Mucosa of descending colon (tissue), 3 donors: ENCODE measurements around the gene CWC22. TPM values are rescaled to one million over a fixed set of nuclear protein-coding genes. Genes with fewer than 3 reads are reported as not detected.
"Not testable (repeated sequence)": the region's sequence is repeated elsewhere in the genome, so short reads cannot be mapped to it uniquely, and the experiment has no call there.

Experiments
- ATAC-seq: fragments of 200-7000 bp; cut with Tn5 transposase; one replicate; pipeline ENCODE4 v1.9.1; 2020; ENCODE audit warnings: mild to moderate bottlenecking, moderate library complexity
- DNase-seq, 3 donors: peaks; one replicate each; pipeline ENCODE4 v3.0.0-alpha.2; 2020
- H3K36me3 ChIP-seq: fragments of 200-600 bp; one replicate; pipeline ENCODE4 v1.8.0; 2021; ENCODE audit warnings: low read depth, mild to moderate bottlenecking
- H3K4me1 ChIP-seq: fragments of 200-600 bp; one replicate; pipeline ENCODE4 v1.8.0; 2021; ENCODE audit warnings: low read depth, mild to moderate bottlenecking
- H3K4me3 ChIP-seq: fragments of 200-600 bp; one replicate; pipeline ENCODE4 v1.8.0; 2021; ENCODE audit warnings: mild to moderate bottlenecking
- H3K9me3 ChIP-seq: fragments of 200-600 bp; one replicate; pipeline ENCODE4 v1.8.0; 2021; ENCODE audit warnings: mild to moderate bottlenecking
- CTCF ChIP-seq: fragments of 200-600 bp; IDR thresholded peaks from one replicate; pipeline ENCODE4 v1.8.0; 2022; ENCODE audit warnings: antibody characterized with exemption, mild to moderate bottlenecking
- intact Hi-C, 2 donors: fragments of 100-400 bp; cut with DNase I in 1 of 2; cut with micrococcal nuclease in 1 of 2; formaldehyde crosslinking; loops; one replicate each; pipeline versions ENCODE4 v1.11.0 to v1.11.1; 2022; cut with DNase I, micrococcal nuclease
- total RNA-seq, 3 donors: library from RNA; stranded (reverse); fragmentation: NEBNext Ultra II Directional in 2 of 3; extraction: Animal tissue kit (Norgen Biotek cat#: 25700) in 2 of 3; gene quantifications; one replicate each; pipeline versions ENCODE4 v1.2.1 to v1.2.4, GENCODE V29; 2021 to 2023
- donor health status: DM: no; HTN: no; CAD: no; lungs with moderate emphysema.
- donor health status: DM: no; HTN: no; CAD: no.
- donor health status: DM: no; HTN: yes; CAD: no.

The CWC22 gene
- total RNA-seq, 3 donors from 2014 or later = 13.2 to 24.7 (median 14.0) TPM

GRCh38 chr2:179981085-179981484 is 26.0 kb downstream of the CWC22 start:
- Histone ChIP-seq H3K4me1 (no peaks in the 10 kb centered on the region), H3K4me3 (no peak overlapping the region), H3K36me3 (no peaks in the 10 kb centered on the region), H3K9me3 (no peaks in the 10 kb centered on the region)
- intact Hi-C loops = no loop called here
- ATAC-seq (no peak), DNase-seq (no peak)
- no peak for TF ChIP-seq CTCF

- no peaks in the 10 kb centered on the region for H3K4me1 ChIP-seq
- no peak overlapping the region for H3K4me3 ChIP-seq
- intact Hi-C loops = no loop called here
- no peaks in the 10 kb centered on the region for H3K36me3 ChIP-seq
- TF ChIP-seq CTCF = no peak
- ATAC-seq (no peak), DNase-seq (no peak)
- no peaks in the 10 kb centered on the region for H3K9me3 ChIP-seq
These were observed 32.3 kb downstream of the CWC22 start for GRCh38 chr2:179974761-179975160.

- intact Hi-C loops = no loop called here
- TF ChIP-seq CTCF = no peak
- no peaks in the 10 kb centered on the region for H3K4me1 ChIP-seq
- ATAC-seq = no peak
- H3K9me3 ChIP-seq = no peaks in the 10 kb centered on the region
- H3K36me3 ChIP-seq = no peaks in the 10 kb centered on the region
- no peak overlapping the region for H3K4me3 ChIP-seq
- no peak for DNase-seq
These were observed 40.2 kb downstream of the CWC22 start for GRCh38 chr2:179966778-179967394.

GRCh38 chr2:179965291-179966258 is 41.5 kb downstream of the CWC22 start:
- DNase-seq (no peak), ATAC-seq (no peak)
- H3K9me3 ChIP-seq = no peaks in the 10 kb centered on the region
- H3K4me1 ChIP-seq = no peaks in the 10 kb centered on the region
- H3K4me3 ChIP-seq = no peak overlapping the region
- intact Hi-C loops = no loop called here
- H3K36me3 ChIP-seq = no peaks in the 10 kb centered on the region
- TF ChIP-seq CTCF = no peak

GRCh38 chr2:179963626-179964025 is 43.5 kb downstream of the CWC22 start:
- Histone ChIP-seq H3K9me3 (no peaks in the 10 kb centered on the region), H3K36me3 (no peaks in the 10 kb centered on the region), H3K4me3 (no peak overlapping the region), H3K4me1 (no peaks in the 10 kb centered on the region)
- intact Hi-C loops = no loop called here
- no peak for DNase-seq
- no peak for ATAC-seq
- TF ChIP-seq CTCF = no peak

- ATAC-seq, intact Hi-C loops, H3K4me3 ChIP-seq, H3K4me1 ChIP-seq, H3K9me3 ChIP-seq, DNase-seq, H3K36me3 ChIP-seq: not testable (repeated sequence)
These were observed 48.8 kb downstream of the CWC22 start for GRCh38 chr2:179958251-179958650.
